ENCODE results near the gene B3GNT8. TPM values are rescaled to one million over a fixed set of nuclear protein-coding genes. Genes with fewer than 3 reads are reported as not detected.

B3GNT8 gene
- total and polyA plus RNA-seq, 10 donors = 1.8 to 30.3 (median 10.3) TPM

- WGBS, 5 donors = 67 to 73% (median 69%) methylated on average over 4 of the region's 4 CpGs
- H3K36me3 ChIP-seq = peaks cover 0 to 34% (median 2%) of the 10 kb centered on the region in 6 donors
- intact Hi-C loops (cut with DNase I; ENCODE audit: low total_unique reads) = no loop called here
- H3K27ac ChIP-seq = no peak overlapping the region
- peaks cover 14 to 79% (median 42%) of the 10 kb centered on the region in 6 donors for H3K4me1 ChIP-seq
- no peak for DNase-seq
- no peak overlapping the region for H3K4me3 ChIP-seq
- TF ChIP-seq POLR2AphosphoS5 (IDR thresholded peaks at IDR 0.05) = no peak
- H3K9me3 ChIP-seq = no peaks in the 10 kb centered on the region
- no peaks in the 10 kb centered on the region for H3K27me3 ChIP-seq (replicated peaks in 1 of 7)
These were observed 25.7 kb downstream of the B3GNT8 start for GRCh38 chr19:41401483-41401882.

GRCh38 chr19:41399525-41399924, 27.6 kb downstream of the B3GNT8 start:
- intact Hi-C loops (cut with DNase I; ENCODE audit: low total_unique reads) = no loop called here
- Histone ChIP-seq H3K4me1 (peaks cover 14 to 79% (median 46%) of the 10 kb centered on the region in 6 donors), H3K27ac (no peak overlapping the region), H3K9me3 (no peaks in the 10 kb centered on the region), H3K27me3 (replicated peaks in 1 of 7) (no peaks in the 10 kb centered on the region), H3K36me3 (peaks cover 0 to 34% (median 2%) of the 10 kb centered on the region in 6 donors), H3K4me3 (no peak overlapping the region)
- DNase-seq = no peak
- TF ChIP-seq POLR2A (IDR thresholded peaks at IDR 0.05) = no peak
- no peak for TF ChIP-seq CTCF (IDR thresholded peaks at IDR 0.05 in 8 of 11, conservative IDR thresholded peaks at IDR 0.05 in 3 of 11)
- no peak for TF ChIP-seq POLR2AphosphoS5 (IDR thresholded peaks at IDR 0.05)
- WGBS, 5 donors = 85 to 97% (median 90%) methylated on average over 2 of the region's 2 CpGs

GRCh38 chr19:41399091-41399490, 28.1 kb downstream of the B3GNT8 start:
- Histone ChIP-seq H3K4me3 (peak overlapping the region in 4 of 8 donors; percentile 69 to 94 (median 84)), H3K27me3 (replicated peaks in 1 of 7) (no peaks in the 10 kb centered on the region), H3K9me3 (no peaks in the 10 kb centered on the region), H3K27ac (no peak overlapping the region), H3K4me1 (peaks cover 14 to 83% (median 48%) of the 10 kb centered on the region in 6 donors), H3K36me3 (peaks cover 0 to 30% (median 2%) of the 10 kb centered on the region in 6 donors)
- WGBS, 5 donors = 82 to 90% (median 87%) methylated on average over 3 of the region's 3 CpGs
- intact Hi-C loops (cut with DNase I; ENCODE audit: low total_unique reads) = no loop called here
- no peak for DNase-seq
- TF ChIP-seq POLR2AphosphoS5 (IDR thresholded peaks at IDR 0.05) (no peak), CTCF (IDR thresholded peaks at IDR 0.05 in 8 of 11, conservative IDR thresholded peaks at IDR 0.05 in 3 of 11) (no peak), POLR2A (IDR thresholded peaks at IDR 0.05) (no peak)

GRCh38 chr19:41398598-41398997, 28.6 kb downstream of the B3GNT8 start:
- H3K27me3 ChIP-seq (replicated peaks in 1 of 7) = no peaks in the 10 kb centered on the region
- no peaks in the 10 kb centered on the region for H3K9me3 ChIP-seq
- no peak for DNase-seq
- intact Hi-C loops (cut with DNase I; ENCODE audit: low total_unique reads) = no loop called here
- peaks cover 0 to 29% (median 2%) of the 10 kb centered on the region in 6 donors for H3K36me3 ChIP-seq
- peak overlapping the region in 2 of 8 donors; percentile 94 to 96 for H3K27ac ChIP-seq
- no peak for TF ChIP-seq POLR2A (IDR thresholded peaks at IDR 0.05)
- no peak for TF ChIP-seq CTCF (IDR thresholded peaks at IDR 0.05 in 8 of 11, conservative IDR thresholded peaks at IDR 0.05 in 3 of 11)
- no peak for TF ChIP-seq POLR2AphosphoS5 (IDR thresholded peaks at IDR 0.05)
- 32 to 52% (median 40%) methylated on average over 3 of the region's 3 CpGs for WGBS, 5 donors
- peak overlapping the region; percentile 69 to 100 (median 90) for H3K4me3 ChIP-seq
- H3K4me1 ChIP-seq = peaks cover 14 to 83% (median 49%) of the 10 kb centered on the region in 6 donors
